GM12874 (cell line): ENCODE measurements around the gene DNAJB5.
A peak's percentile ranks its signal among the peaks of the same experiment; 100 is the strongest.

ENCODE experiments used
- CTCF ChIP-seq: IDR thresholded peaks from 2 replicates; pipeline ENCODE4 v1.5.1; 2011; ENCODE audit warnings: low read depth, mild to moderate bottlenecking, control low read depth, low read length, moderate library complexity; ENCODE audit not compliant: insufficient read depth

Gene DNAJB5

GRCh38 chr9:34987160-34987901, 2.2 kb upstream of the DNAJB5 start:
- TF ChIP-seq CTCF, result no peak

- TF ChIP-seq CTCF, result no peak
Measured at GRCh38 chr9:34988218-34989002, 1.1 kb upstream of the DNAJB5 start.

- TF ChIP-seq CTCF, result no peak
Measured at GRCh38 chr9:34989946-34990635, 546 bp downstream of the DNAJB5 start.

- TF ChIP-seq CTCF, result no peak
Measured at GRCh38 chr9:34990908-34991606, 1.5 kb downstream of the DNAJB5 start.

- TF ChIP-seq CTCF, result peak; percentile 30; the same call in 1 of the 2 replicates
Measured at GRCh38 chr9:34991607-34992375, 2.2 kb downstream of the DNAJB5 start.

GRCh38 chr9:34992376-34992951, 2.9 kb downstream of the DNAJB5 start:
- TF ChIP-seq CTCF, result no peak
